CD4-positive, alpha-beta T cell treated with Interleukin-15 for 4 hours (primary cell): ENCODE measurements around the gene ARHGEF28.

ENCODE experiments used
- DNase-seq: peaks from one replicate; pipeline ENCODE4 v3.0.0-alpha.2; 2020; ENCODE audit warnings: low spot score

The ARHGEF28 gene

DNA sequence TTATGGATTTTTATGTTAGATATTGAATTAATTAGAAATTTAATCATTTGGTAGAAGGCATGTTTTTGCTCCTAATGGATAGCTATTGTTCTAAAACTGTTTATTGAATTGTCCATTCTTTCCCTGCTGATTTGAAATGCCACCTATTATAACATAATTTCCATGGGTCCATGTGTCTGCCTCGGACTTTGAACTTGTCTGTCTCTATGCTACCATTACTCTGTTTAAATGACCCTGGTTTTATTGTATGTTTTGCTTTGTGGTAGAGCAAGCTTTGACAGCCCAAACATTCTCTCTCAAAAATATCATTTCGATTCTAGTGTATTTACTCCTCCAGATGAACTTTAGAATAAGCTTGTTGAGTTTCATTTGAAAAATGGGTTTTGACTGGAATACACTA is 120.6 kb downstream of the ARHGEF28 start:
- no peak for DNase-seq

GRCh38 chr5:73747696-73748380 is 121.8 kb downstream of the ARHGEF28 start:
- no peak for DNase-seq

GRCh38 chr5:73748510-73749400 is 122.8 kb downstream of the ARHGEF28 start:
- no peak for DNase-seq

GRCh38 chr5:73749485-73750270 is 123.7 kb downstream of the ARHGEF28 start:
- DNase-seq, result no peak

GRCh38 chr5:73751254-73751914 is 125.4 kb downstream of the ARHGEF28 start:
- DNase-seq, result no peak

- no peak for DNase-seq
Measured at GRCh38 chr5:73754254-73754653, 128.3 kb downstream of the ARHGEF28 start.

GRCh38 chr5:73757416-73757815 is 131.4 kb downstream of the ARHGEF28 start:
- DNase-seq, result no peak

- DNase-seq, result no peak
Measured at GRCh38 chr5:73759771-73760170, 133.8 kb downstream of the ARHGEF28 start.

DNA sequence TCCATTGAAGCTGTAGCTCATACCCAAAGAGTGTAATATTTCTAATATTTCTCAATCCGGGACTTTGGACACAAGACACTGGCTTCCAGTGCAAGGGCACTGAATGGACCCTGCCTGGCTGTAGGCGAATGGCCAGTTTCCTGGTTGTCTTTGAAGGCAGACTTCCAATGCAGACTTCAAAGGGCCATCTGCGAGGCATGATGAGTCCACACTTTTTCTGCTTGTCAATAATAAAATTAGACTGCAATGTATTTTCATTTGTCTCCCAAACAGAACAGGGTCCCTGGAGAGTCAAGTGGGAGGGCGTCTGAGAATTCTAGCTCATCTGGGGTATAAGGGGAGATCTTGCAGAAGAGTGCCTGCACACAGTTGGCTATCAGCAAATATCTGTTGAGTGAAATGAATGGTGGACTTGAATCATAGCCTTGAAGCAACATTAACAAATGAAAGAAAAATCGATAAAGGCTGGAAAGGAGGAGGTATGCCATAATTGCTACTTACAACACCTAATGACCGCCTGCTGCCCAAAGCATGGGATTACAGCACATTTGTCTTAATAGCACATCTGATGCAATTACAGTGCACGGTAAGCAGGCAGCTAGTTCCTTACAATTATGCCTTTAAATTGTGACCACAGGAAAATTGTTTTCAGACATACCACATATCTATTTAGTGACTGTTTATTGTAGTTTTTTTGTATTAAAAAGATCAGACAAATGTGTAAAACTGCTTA is 137.5 kb downstream of the ARHGEF28 start:
- no peak for DNase-seq

GRCh38 chr5:73764586-73764985 is 138.6 kb downstream of the ARHGEF28 start:
- DNase-seq, result no peak

DNA sequence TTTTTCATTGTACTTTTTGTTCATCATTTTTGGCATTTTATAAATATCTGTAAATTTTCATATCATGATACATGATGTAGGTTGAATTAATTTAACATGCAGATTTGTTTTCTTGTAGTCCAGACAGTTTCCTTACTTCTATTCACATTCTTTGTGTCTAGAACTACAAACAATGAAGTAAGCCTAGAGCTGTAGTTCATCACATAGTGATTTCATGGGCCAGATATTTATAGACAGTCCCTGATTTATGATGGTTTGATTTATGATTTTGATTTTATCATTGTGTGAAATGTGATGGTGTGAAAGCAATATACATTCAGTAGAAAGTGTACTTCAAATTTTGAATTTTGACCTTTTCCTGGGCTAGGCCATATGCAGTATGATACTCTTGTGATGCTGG is 139.0 kb downstream of the ARHGEF28 start:
- DNase-seq, result no peak

DNA sequence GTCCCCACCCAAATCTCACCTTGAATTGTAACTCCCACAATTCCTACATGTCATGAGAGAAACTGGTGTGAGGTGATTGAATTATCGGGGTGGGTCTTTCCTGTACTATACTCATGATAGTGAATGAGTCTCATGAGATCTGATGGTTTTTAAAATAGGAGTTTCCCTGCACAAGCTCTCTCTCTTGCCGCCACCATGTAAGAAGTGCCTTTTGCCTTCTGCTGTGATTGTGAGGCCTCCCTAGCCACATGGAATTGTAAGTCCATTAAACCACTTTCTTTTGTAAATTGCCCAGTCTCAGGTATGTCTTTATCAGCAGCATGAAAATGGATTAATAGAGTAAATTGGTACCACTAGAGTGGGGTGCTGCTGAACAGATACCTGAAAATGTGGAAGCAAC is 140.9 kb downstream of the ARHGEF28 start:
- DNase-seq, result no peak

DNA sequence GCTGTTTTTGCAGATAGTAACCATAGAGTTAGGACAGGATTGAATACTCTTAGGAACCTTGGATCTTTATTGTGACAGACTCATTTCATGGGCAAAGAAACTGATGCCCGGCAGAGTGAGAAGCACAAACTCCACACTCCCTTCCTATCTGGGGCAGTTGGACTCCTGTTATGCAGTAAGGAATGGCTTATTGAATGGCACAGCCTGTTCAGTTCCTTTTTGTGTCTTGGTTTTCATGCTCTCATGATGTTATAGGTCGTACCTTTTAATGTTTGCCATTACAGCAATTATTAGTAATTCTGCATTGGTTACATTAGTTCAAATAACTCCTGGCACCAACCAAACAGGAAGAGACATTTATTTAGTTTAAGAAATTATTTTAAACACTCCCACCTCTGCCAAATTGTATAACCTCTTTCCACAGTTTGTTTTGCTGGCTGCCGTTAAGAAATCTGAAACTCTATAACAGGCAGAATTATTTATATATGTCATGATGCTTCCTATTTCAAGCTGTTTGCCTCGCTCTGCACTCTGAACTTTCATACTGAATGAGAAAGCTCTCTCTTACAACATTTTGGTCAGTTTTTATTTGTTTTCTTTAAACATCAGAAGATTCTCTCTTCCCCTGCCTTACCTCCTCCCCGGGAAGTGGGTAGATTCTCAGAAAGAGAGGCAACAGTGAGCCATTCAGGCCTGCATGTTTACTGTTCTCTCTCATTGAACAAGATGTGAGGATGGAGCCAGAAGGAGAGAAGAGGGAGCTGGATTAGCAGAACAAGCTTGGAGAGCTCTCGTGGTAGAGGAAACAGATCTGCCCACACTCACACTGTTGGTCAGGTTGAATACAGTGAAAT is 144.4 kb downstream of the ARHGEF28 start:
- DNase-seq, result no peak

DNA sequence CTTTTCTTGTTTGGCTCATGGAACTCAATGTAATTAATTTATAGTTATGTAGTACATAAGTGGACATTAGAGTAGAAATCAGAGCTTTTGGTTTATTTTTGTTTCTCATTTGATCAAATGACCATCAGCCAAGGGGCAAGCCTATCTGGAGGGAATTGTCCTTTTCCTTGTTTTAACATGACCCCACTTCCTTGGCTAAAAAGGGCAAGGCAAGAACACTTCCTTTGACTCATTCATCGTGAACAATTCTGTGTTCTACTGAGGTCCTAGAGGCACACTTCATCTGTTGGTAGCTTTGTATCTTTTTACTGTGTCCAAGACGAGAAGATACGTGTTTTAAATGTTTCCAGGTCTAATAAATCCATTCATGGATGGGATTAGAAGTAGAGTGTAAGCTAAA is 148.9 kb downstream of the ARHGEF28 start:
- DNase-seq, result no peak

DNA sequence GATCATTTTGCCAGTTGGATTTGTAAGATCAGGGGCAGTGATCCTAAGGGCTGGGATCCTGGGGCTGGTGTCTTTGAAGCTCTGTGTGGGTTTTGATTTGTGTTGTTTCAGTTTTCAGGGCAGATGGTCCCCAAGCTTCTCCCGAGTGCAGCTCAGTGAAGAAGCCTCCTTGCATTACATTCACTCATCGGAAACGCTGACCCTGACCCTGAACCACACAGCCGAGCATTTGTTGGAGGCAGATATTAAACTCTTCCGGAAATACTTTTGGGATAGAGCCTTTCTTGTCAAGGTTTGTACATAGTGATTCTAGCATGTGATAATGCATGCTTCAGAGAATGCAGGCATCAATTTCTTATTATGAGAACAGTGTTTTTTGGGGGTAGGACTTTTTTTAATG is 150.4 kb downstream of the ARHGEF28 start:
- DNase-seq, result no peak

- no peak for DNase-seq
Measured at GRCh38 chr5:73777192-73777591, 151.2 kb downstream of the ARHGEF28 start.

- no peak for DNase-seq
Measured at GRCh38 chr5:73780302-73781080, 154.5 kb downstream of the ARHGEF28 start.

DNA sequence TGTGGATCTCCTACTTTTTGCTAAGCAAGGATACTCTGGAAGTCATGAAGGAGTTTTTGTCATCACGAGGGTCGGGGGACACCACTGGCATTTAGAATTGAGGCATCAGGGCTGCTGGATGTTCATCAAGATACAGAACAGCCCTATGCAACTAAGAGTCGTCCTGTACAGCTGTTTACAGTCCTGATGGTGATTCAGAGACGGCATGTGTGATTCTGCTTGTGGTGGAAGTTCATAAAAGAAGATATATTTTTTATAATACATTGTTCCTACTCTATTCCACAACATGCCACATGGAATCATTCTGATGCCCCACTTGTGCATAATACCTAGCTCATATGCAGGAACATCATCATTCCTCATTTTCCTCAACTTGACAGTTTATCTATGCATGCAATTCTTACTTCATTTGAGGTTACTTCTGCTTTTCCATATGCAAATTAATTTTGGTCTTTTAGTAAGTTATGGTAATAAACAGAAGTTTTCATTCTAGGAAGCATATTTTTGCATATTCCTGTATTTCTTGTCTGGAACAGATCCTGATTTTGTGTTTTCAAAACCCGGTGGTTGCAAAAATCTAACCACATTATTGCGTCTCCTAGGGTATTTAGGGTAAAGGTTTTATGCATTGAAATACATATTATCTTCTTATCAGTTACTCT is 155.2 kb downstream of the ARHGEF28 start:
- no peak for DNase-seq

GRCh38 chr5:73783828-73784227 is 157.8 kb downstream of the ARHGEF28 start:
- DNase-seq, result no peak
